RKO (cell line): Measurements from ENCODE around the gene ADAMTS17.
"Not testable (repeated sequence)": the region's sequence is repeated elsewhere in the genome, so short reads cannot be mapped to it uniquely, and the experiment has no call there.

Source experiments
- DNase-seq: peaks from one replicate; pipeline ENCODE4 v3.0.0-alpha.2; 2016; ENCODE audit warnings: low spot score

The ADAMTS17 gene

DNA sequence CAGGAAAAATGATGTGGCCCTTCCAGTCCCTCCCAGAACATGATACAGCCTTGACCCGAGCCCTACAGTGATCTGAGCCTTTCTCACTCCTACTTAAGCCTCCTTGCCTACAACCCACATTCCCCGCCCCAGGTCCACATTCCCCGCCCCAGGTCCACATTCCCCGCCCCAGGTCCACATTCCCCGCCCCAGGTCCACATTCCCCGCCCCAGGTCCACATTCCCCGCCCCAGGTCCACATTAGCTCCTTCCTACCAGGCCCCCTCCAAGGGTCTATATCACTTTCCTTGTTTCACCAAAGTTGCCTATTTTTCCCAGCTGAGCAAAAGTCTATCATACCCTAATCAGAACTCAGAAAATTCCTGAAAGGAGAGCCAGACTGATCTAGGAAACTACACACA, 2.3 kb downstream of the ADAMTS17 start:
- DNase-seq, result not testable (repeated sequence)

DNA sequence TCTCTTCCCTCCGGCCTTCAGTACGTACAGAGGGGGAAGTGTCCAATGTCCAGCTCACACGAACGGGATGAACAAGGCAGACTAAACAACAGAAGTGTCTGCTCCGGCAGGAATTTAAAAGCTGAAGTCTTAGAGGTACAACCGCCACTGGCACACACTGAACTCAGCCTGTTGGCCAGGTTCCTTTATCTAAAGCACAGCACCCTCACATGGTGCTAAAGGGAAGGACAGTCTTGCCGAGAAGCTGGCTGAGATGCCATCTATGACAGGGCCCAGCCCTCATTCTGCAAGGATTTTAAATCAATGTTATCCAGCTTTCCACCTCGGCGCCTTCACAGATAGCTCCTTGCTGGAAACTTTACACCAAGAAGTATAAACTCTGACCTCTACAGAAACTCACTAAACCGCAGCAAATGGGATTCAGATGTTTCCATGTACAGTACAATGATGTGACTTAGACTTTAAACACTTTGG, 2.8 kb downstream of the ADAMTS17 start:
- peak; percentile 29 for DNase-seq

DNA sequence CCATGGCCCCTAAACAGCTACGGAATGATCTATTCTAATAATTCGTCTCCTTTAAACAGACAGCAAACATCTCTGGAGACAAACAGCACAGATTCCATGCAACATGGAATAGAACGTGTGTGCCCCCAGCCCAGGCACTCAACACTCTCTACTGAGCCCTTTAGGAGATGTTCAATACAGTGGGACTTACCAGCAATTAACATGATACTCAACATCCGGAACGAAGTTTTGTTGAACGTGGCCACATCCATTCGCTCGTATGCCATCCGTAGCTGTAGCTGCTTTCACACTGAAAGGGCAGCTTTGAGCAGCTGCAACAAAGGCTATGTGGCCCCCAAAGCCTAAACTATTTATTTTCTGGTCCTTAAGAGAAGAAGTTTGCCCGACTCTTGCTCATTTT, 3.5 kb downstream of the ADAMTS17 start:
- no peak for DNase-seq

DNA sequence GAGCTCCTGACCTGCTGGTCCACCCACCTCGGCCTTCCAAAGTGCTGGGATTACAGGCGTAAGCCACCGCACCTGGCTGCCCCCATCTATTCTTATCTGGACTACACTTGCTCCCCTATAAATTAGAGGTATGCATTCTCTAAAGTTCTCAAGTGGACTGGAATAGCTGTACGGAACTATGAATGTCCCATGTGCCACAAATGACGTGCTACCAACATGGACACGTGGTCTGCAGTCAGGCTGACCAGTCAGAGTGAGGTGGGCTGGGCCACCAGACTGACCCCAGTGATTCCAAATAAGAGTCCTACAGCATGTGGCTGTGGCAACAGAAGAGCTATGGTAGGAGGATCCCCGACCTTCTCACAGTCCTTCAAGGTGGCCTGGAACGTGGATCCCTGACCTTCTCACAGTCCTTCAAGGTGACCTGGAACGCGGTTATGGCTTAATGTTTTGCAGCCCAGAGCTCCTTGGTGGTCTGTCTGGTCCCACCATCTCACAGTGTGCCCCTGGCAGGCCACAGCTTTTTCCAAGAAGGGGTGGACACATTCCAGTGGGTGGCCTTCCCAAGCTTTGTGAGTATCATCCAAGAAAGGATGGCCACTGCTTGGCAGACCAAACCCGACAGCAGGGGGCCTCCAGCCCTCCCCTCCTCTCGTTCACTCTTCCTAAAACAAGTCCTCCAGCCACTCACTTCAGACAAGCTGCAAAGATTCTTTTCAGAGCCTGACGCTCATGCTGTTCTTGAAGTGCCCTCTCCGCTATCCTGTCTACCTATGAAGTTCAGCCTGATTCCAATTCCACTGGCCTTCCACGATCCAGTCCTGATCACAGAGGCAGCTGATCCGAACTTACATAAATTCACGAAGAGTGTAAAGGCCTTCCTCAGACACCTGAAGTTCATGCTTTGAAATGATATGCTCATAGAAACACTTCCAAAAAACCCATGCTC, 4.4 kb downstream of the ADAMTS17 start:
- no peak for DNase-seq

DNA sequence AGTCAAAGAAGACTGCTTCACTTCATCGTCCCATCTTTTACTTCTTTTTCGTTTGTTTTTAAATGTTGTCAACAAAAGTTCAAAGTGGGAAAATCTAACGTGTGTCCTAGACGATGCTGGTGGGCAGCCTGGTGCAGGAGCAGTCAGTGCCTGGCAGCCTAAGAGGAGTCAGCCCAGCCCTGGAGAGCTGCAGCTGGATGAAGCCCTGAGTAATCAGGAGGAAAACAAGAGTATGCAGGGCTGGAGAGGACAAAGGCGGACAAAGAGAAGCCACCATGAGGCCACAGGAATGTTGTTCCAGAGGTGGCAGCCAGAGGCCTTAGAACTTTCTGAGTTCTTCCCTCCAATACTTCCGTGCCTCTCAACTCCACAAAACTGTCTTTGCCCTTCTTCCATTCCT, 5.7 kb downstream of the ADAMTS17 start:
- no peak for DNase-seq

DNA sequence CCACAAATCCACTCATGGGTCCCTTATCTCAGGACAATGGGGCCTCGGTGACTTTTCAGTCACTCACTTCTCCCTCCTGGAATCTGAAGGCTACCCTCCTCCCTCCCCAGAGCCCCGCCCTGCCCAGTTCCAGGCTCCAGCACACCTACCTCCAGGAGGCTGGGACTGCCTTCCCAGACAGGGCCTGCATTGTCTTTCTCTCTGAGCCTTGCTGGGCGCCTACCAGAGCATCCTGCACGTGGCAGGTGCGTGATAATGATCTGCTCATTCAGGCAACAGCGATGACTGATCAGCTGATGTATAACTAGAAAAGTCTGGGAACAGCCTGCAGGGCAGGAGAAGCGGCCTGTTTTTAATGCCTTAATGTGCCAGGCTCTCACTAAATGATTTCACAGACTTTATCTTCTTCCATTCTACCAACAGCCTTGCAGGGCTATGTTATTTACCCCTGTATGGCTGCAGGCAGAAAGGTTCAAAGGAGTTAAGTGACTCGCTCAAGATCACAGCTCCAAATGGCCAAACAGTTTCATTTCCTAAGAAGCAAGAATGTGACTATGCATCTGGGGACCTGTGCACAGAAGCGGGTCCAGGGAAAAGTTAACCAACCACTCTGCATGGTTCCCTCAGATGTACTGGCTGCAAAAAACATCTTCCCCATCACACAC, 6.3 kb downstream of the ADAMTS17 start:
- no peak for DNase-seq

DNA sequence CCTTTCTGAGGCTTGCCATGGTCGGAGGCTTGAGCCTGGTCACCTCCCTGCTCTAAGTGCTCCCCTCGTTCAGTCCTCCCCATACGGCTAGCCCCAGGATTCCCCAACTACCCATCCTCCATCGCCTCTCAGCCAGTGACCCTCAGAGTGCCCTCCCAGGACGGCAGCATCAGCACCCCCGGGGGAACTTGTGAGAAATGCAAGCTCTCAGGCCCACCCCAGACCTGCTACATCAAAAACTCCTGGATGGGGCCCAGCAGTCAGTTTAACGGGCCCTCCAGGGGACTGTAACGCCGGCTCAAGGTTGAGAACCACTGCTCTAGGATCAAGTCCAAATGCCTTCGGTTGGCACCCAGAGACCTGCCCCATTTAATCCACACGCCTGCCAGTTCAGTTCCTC, 6.9 kb downstream of the ADAMTS17 start:
- DNase-seq, result no peak

DNA sequence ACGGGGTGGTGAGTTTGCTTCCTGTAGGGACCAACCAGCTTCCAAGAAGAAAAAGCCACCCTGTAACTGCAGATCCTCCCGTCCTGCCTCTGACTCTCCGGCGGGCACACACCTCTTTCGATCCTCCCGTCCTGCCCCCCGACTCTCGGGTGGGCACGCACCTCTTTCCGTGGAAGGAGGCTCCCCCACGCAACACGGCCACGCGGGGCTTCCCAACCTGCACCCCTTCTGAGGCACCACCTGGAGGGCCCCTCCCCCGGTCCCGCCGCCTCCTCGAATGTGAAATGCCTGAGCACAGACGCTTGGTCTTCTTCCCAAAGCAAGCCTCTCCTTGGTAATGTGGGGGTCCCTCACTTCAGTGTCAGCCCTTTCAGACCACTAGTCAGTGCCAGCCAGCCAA, 7.3 kb downstream of the ADAMTS17 start:
- no peak for DNase-seq

DNA sequence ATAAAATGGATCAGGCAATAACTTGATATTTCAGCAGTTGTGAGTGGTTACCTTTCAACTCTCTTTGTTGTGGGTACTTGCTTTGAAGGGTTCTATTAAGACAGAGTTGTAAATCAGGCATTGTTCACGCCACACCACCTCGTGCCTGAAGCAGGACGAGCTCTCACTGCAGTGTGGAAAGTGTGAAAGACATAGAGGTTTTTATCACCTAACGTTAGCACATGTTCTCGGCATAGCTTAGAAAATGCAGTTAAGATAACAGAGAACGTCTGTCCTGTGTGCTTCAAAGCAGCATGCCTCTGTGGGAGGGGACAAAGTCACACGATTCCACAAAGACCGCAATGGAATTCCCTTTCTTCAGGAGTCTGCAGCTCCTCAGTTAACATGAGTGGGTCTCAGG, 7.8 kb downstream of the ADAMTS17 start:
- DNase-seq, result no peak

DNA sequence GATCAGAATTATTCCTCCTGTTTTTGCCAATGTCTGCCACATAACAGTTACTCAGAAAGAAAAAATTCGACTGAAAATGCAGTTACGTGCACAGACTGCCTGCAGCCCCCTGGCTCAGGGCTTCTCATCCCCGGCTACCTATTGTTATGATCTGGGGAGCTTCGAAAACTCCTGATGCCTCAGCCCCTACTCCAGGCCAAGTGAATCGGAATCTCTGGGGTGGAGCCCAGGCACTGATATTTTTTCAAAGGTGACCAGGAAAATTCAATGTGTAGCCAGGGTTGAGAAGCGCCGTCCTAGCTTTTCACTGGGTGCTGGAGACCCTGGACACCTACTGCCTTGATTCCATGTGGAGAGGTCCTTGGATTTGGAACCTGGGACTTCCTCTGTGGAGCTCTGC, 8.5 kb downstream of the ADAMTS17 start:
- no peak for DNase-seq

DNA sequence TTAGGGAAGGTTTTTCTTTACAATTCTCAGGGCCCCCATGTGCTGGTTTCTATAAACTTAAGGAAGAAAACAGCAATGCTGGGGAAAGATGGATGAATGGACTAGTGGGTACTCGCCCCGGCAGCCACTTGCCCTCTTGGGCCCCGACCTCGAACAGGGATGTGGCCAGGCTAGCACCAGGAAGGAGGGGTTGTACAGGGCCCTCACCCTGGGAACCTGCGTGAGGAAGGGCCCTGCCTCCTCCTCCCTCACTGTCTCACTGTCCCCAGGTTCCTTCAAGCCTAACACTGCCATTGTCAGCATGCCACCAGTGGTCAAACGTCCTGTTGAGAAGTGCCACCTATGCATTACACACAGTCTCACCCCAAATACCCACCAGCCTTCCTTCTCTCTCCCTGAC, 9.1 kb downstream of the ADAMTS17 start:
- no peak for DNase-seq

DNA sequence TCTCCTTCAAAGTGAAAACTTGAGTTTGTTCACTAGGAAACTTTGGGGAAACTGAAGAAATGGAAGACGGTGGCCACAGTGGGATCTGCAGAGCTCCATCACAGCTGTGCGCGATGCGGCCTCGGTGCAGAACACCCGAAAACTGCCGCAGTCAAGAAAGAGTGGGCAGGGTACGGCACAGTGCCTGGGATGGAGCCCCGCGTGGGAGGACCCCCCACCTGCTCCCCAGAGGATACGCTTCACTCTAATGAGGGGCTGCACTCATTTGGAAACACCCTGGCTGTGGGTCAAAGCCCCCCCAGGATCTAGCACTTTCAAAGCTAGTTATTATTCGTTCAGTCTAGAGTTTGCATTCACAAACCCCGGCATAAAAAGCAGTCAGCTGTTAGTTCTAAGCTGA, 9.5 kb downstream of the ADAMTS17 start:
- DNase-seq, result no peak

DNA sequence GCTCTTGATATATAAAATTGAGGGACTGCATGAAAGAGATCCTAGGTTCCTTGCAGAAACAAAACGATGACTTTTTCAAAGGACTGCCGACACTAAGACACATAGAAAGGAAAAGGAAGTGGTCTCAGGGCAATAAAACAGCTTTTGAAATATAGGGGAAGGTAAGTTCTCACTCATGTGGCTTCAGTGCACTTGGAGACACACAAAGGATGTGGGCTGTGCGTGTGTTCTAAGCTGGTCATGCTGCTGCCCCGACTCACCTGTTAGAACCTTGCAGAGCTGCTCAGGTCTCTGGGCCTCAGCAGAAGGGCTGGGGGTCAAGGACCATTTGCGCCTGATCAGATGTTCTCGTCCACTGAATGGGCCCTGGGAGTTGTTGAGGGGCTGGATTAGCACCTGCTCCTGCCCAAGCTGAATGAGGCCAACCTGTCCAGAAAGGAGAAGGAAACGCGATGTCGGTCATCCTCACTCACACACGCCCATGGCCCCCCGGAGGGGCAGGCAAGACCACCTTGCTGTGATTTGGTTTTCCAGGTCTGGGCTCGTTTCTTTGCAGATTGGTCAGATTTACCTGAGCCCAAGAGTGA, 11.1 kb downstream of the ADAMTS17 start:
- DNase-seq, result no peak

DNA sequence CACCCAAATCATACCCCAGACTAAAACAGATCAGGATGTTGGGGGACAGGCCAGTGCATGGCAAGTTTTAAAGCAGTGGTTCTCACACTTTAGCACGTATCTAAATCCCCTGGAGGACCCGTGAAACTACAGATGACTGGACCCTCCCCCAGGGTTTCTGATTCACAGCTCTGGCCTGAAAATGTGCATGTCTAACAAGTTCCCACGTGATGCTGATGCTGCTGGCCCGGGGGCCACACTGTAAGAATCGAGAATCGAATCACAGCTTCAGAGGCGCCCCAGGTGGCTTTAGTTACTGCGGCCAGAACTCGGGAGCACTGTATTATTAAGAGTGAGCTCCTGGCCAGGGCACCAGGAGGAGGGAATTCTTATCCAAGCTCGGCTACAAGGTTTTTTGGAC, 11.6 kb downstream of the ADAMTS17 start:
- DNase-seq, result no peak

DNA sequence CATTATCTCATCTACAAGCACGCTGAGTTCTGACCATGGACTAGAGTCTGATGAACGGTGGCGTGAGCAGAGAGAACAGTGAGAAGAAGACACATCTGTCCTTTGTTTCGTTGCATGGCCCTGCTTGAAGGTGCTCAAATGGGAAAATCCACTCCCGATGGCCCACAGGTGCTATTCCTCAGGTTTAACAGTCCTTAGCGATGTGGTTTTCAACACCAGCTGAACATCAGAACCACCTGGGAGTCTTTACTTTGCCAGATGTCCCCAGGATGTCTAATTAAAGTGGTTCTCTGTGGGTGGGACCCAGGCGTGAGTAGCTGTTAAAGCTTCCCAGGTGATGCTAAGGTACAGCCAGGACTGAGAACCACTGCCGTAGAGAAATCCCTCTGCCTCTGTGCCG, 13.0 kb downstream of the ADAMTS17 start:
- DNase-seq, result no peak

DNA sequence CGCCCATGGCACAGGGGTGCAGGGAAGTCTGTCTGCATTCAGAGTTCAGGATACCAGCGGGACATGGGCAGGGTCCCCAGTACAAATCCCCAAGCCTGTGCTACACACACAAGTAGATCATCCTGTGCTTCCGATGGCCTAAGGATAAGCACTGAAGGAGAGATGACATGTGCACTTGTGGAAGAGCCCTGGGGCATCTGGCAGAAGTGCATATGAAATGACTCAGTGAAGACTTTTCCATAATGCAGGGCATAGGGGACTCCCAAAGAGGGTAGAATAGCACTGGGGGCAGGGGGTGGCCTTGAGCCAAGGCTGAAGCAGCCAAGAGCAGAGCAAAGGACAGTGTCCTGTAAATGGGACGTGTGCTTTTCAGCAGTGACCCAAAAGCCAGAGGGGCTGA, 22.9 kb downstream of the ADAMTS17 start:
- DNase-seq, result no peak

DNA sequence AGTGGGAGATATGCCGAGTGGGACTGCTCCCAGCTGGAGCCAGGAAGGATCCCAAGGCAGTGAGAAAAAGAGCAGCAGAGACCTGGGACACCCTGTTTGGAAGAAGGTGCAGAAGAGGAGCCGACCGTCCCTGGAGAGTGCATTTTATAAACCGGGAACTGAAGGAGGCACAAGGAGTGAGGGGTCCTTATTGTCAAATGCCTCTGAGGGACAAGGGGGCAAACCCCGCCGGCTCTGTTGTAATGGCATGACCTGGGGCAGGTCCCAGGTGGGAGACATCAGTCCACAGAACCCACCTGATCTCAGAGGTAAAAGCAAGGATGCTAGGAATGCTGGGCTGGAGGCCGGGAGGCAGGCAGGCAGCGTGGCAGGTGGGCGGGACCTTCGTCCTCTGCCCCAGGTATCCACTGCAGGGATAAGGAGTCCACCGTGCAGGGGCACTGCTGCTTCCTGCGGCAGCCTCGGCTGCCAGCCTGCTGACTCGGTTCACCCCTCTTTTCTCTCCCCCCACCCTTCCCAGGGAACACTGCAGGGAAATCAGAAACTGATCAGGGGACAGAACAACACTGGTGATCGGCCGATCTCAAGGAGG, 26.9 kb downstream of the ADAMTS17 start:
- no peak for DNase-seq

DNA sequence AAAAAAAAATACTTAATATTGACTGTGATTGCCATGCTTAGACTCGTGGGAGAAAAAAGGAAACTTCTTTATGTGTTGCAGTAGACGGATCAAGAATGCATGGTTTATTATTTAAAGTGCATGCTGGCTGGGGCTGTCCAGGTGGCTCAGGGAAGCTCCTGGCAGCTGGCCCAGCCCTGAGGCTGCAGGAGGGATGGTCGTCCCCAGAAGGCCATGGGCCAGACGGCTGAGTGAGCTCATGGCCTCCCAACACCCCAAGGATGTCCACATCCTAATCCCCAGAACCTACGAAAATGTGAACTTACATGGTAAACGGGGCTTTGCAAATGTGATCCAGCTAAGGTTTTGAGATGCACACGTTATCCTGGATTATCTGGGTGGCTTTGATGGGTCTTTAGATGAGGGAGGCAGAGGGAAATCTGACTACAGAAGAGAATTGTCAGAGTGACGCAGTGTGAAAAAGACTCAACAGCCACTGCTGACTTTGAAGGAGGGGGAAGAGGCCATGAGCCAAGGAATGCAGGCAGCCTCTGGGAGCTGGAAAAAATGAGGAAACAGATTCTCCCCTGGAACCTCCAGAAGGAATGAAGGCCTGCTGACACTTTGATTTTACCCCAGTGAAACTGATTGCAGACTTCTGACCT, 29.8 kb downstream of the ADAMTS17 start:
- DNase-seq, result no peak

DNA sequence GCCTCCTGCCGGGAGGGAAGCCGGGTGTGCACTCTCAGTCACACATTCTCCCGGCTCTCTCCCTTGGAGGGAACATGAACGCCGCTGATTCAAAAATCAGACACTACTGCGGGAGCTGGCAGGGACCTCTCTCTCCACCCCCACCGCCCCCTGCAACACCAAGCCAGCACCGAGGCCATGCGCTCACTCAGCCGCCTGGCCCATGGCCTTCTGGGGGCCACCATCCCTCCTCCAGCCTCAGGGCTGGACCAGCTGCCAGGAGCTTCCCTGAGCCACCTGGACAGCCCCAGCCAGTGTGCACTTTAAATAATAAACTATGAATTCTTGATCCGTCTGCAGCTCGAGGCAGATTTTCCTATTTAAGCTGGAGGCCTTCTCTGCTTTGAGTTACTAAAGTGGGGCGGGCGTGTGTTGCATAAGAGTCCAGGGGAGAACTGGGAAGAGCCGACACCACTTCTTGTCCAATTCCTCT, 30.6 kb downstream of the ADAMTS17 start:
- DNase-seq, result no peak

DNA sequence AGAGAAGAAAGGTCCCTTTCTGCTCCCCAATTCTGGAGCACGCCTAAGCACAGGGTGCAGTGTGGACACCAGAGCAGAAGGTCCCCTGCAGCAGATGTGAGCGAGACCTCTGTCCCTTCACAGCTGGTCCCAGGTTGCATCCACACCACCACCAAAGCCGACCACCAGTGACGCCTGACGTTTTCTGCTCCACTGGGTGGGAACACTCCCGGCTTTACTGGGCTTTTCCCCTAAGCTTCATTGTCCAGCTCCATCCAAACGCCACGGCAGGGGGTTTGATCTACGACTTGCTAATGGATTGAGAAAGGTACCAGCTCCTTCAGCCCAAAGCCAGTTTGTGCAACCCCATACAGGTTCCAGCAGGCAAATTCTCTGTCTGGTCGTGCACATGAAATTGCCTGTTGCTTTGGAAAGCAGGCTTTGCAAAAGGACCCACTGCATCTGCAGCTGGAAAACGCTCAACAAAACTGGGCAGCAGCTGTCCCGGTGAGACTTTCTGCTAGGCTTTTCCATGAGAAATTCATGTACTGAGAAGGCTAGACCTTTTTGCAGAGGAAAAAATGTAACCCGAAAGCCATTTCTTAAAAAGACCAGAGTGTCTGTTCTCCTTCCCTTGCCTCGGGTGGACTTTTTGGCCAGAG, 31.1 kb downstream of the ADAMTS17 start:
- DNase-seq, result no peak

DNA sequence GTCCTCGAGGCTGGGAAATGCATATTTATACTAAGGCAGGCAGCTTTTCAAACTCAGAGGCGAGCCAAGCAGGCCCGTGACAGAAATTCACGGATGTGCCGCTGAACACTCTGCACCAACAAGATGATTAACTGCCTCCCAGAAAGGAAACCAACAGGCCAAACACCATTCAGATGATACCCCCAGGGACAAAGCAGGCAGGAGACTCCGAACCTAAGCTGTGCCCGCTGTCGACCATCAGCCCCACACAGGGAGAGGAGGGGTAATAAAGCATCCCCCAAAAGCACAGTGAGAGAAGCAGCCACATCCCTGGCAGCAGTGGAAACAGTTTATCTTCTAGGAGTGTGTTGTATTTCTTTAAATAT, 31.8 kb downstream of the ADAMTS17 start:
- no peak for DNase-seq
